PC-3 (cell line): ENCODE measurements around the gene BIRC7.

Source experiments
- EZH2 ChIP-seq: fragments of 300-600 bp; sonication (generic); IDR thresholded peaks from one replicate; pipeline ENCODE4 v1.6.1; 2017; ENCODE audit warnings: antibody characterized with exemption, mild to moderate bottlenecking, low read length; ENCODE audit not compliant: unreplicated experiment
- EZH2phosphoT487 ChIP-seq: fragments of 300-600 bp; sonication (generic); IDR thresholded peaks from 2 replicates; pipeline ENCODE4 v1.6.1; 2018; ENCODE audit warnings: mild to moderate bottlenecking, antibody characterized with exemption, low read length, borderline replicate concordance
- TF ChIP-seq, protein P1 (sequence below): fragments of 300-600 bp; sonication (generic); conservative IDR thresholded peaks from 2 replicates; pipeline ENCODE4 v1.5.1; 2017; ENCODE audit warnings: antibody characterized with exemption, low read depth, mild to moderate bottlenecking, low read length

DNA sequence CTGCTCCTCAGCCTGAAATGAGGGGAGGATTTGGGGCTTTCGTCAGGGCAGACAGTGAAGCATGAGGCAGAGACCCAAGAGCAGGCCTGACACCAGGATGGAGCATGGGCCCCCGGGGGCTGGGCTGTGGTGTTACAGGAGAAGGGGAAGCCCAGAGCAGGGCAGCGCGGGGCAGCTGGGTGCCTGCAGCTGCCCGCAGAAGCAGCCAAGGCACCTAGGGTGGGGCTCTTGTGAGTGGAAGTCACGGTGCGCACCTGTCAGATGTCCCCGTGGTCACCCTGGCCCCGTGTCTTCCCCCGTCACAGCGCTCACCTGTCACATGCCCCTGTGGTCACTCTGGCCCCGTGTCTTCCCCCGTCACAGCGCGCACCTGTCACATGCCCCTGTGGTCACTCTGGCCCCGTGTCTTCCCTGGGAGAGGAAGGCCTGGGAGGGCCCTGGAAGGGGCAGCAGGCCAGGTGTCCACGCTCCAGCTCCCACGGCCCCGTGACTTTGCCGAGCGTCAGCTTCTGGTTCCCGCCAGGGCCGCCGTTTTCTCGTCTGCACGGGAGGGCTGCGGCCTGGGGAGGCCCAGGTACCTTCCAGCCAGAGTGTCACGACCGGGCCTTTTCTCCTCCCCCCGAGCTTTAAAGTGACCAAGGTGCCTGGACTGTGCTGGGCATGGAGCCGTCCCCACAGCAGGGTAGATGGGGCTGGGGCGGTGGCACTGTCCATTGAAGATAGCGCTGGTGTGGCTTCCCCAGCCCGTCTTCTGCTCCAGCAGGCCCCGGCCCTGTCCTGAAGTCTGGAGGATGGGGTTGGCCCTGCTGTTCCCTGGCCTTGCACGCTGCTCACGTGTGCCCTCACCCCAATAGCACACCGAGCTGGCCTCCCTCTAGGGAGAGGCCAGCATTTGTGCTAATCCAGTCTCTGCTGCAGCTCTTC lies 46.3 kb downstream of the BIRC7 start:
- no peak for TF ChIP-seq EZH2
- TF ChIP-seq, protein P1, sequence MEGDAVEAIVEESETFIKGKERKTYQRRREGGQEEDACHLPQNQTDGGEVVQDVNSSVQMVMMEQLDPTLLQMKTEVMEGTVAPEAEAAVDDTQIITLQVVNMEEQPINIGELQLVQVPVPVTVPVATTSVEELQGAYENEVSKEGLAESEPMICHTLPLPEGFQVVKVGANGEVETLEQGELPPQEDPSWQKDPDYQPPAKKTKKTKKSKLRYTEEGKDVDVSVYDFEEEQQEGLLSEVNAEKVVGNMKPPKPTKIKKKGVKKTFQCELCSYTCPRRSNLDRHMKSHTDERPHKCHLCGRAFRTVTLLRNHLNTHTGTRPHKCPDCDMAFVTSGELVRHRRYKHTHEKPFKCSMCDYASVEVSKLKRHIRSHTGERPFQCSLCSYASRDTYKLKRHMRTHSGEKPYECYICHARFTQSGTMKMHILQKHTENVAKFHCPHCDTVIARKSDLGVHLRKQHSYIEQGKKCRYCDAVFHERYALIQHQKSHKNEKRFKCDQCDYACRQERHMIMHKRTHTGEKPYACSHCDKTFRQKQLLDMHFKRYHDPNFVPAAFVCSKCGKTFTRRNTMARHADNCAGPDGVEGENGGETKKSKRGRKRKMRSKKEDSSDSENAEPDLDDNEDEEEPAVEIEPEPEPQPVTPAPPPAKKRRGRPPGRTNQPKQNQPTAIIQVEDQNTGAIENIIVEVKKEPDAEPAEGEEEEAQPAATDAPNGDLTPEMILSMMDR, result no peak
- no peak for TF ChIP-seq EZH2phosphoT487
